ENCODE measurements around the gene MAMLD1. TPM values are rescaled to one million over a fixed set of nuclear protein-coding genes. Genes with fewer than 3 reads are reported as not detected.

MAMLD1 gene
- total and polyA plus RNA-seq, 4 donors = 0.59 to 1.1 (median 0.76) TPM

GRCh38 chrX:150530821-150531220 lies 167.7 kb downstream of the MAMLD1 start (continued):
- TF ChIP-seq ATF3 (IDR thresholded peaks at IDR 0.05) (no peak), CTCF (IDR thresholded peaks at IDR 0.05; ENCODE audit: low read depth, low read length, missing input control) (no peak)

GRCh38 chrX:150531467-150531866 lies 168.3 kb downstream of the MAMLD1 start:
- TF ChIP-seq HNF4A (conservative IDR thresholded peaks at IDR 0.05) (no peak), NR2F2 (IDR thresholded peaks at IDR 0.05) (no peak), REST (IDR thresholded peaks at IDR 0.05) (no peak), ZBTB33 (IDR thresholded peaks at IDR 0.05) (no peak), FOXA2 (IDR thresholded peaks at IDR 0.05) (no peak), ATF3 (IDR thresholded peaks at IDR 0.05) (no peak), FOXA1 (IDR thresholded peaks at IDR 0.05) (no peak), RAD21 (IDR thresholded peaks at IDR 0.05) (no peak), TAF1 (conservative IDR thresholded peaks at IDR 0.05) (no peak), RXRA (IDR thresholded peaks at IDR 0.05) (no peak), SP1 (IDR thresholded peaks at IDR 0.05) (no peak), CTCF (IDR thresholded peaks at IDR 0.05; ENCODE audit: low read depth, low read length, missing input control) (no peak), EGR1 (IDR thresholded peaks at IDR 0.05; ENCODE audit: low read depth in 2 of 2) (no peak), MAX (IDR thresholded peaks at IDR 0.05) (no peak), YY1 (IDR thresholded peaks at IDR 0.05) (no peak), JUND (IDR thresholded peaks at IDR 0.05) (no peak), GABPA (IDR thresholded peaks at IDR 0.05 in 1 of 2, conservative IDR thresholded peaks at IDR 0.05 in 1 of 2) (no peak), HNF4G (IDR thresholded peaks at IDR 0.05) (no peak)
- DNase-seq (ENCODE audit: low spot score) = no peak
- H3K36me3 ChIP-seq (ENCODE audit: control insufficient read depth in 4 of 4, insufficient read depth in 3 of 4, low read depth in 1 of 4, low read length in 3 of 4) = no peaks in the 10 kb centered on the region

More at GRCh38 chrX:150531467-150531866, 168.3 kb downstream of the MAMLD1 start:
- H3K4me3 ChIP-seq (ENCODE audit: low read depth in 1 of 3, low read length in 3 of 3) = no peak overlapping the region
- no peaks in the 10 kb centered on the region for H3K27me3 ChIP-seq (ENCODE audit: control insufficient read depth in 4 of 4, insufficient read depth in 4 of 4, low read length in 3 of 4)
- no peak overlapping the region for H3K27ac ChIP-seq (ENCODE audit: low read depth in 1 of 2, low read length in 2 of 2)
- WGBS = 96% methylated on average over 4 of the region's 4 CpGs
- peaks cover 0 to 6% (median 2%) of the 10 kb centered on the region in 4 donors for H3K9me3 ChIP-seq (ENCODE audit: control insufficient read depth in 4 of 4, low read length in 3 of 4)
- no peak overlapping the region for H3K9ac ChIP-seq (ENCODE audit: low read depth in 1 of 2, low read length in 2 of 2)
- no peaks in the 10 kb centered on the region for H3K4me1 ChIP-seq (ENCODE audit: control insufficient read depth in 4 of 4, insufficient read depth in 4 of 4, low read length in 3 of 4)
